ENCODE data around the gene COQ8A. TPM values are rescaled to one million over a fixed set of nuclear protein-coding genes. Genes with fewer than 3 reads are reported as not detected.
A peak's percentile ranks its signal among the peaks of the same experiment; 100 is the strongest.

COQ8A gene
- total RNA-seq, 1 experiment from 2014 or later, result 39.4 TPM

DNA sequence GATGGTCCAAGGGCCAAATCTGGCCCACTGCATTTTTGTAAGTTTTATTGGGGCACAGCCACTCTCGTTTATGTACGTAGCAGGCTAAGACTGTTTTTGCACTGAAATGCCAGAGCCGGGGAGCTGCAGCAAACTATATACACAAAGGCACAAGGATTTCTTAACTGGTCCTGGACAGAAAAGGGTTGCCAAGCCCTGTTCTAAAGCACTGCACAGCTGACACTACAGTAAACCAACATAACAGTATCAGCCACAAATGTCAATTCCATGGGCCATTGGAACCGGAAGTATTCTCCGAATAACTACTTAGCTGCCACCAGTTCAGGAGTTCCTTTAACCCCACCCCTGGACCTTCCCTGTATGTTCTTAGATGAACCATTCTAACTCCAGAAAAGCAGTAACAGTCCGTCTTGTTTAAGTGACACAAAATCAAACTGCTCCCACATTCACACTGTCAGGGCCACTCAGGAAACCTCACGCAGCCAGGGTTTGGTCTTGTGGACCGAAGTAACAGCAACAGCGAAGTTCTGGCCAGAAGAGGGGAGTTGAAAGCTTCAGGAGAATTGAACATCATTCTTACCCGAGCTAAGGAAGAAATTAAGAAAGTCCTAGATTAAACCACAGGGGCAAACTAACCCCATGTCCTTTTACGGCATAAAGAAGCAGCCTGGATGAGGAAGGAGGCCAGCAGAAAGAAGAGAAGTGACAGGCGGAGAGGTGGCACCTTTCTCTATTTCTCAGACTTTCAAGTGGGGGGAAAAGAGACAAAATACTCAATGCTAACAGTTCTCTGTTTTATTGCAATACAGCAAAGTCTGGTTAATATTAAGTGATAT, 49.2 kb downstream of the COQ8A start:
- Mint-ChIP-seq H3K27ac (peak overlapping the region; percentile 51; the same call in 1 of the 2 replicates), H3K4me3 (no peak overlapping the region), H3K36me3 (peaks cover 20% of the 10 kb centered on the region), H3K4me1 (peaks cover 18% of the 10 kb centered on the region), H3K27me3 (ENCODE audit: low read depth) (no peaks in the 10 kb centered on the region), H3K9me3 (no peaks in the 10 kb centered on the region)
- DNase-seq (ENCODE audit: low spot score), result no peak
- ChIA-PET POLR2A (no interaction called here), CTCF (no interaction called here)
- TF ChIP-seq, protein P1, sequence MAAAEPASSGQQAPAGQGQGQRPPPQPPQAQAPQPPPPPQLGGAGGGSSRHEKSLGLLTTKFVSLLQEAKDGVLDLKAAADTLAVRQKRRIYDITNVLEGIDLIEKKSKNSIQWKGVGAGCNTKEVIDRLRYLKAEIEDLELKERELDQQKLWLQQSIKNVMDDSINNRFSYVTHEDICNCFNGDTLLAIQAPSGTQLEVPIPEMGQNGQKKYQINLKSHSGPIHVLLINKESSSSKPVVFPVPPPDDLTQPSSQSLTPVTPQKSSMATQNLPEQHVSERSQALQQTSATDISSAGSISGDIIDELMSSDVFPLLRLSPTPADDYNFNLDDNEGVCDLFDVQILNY (CRISPR knock-in tag; IDR thresholded peaks at IDR 0.05), result no peak
- no peak for TF ChIP-seq TCF7 (CRISPR knock-in tag; IDR thresholded peaks at IDR 0.05; ENCODE audit: low read depth)
- TF ChIP-seq TP53 (CRISPR knock-in tag; IDR thresholded peaks at IDR 0.05), result no peak
- TF ChIP-seq, protein P2, sequence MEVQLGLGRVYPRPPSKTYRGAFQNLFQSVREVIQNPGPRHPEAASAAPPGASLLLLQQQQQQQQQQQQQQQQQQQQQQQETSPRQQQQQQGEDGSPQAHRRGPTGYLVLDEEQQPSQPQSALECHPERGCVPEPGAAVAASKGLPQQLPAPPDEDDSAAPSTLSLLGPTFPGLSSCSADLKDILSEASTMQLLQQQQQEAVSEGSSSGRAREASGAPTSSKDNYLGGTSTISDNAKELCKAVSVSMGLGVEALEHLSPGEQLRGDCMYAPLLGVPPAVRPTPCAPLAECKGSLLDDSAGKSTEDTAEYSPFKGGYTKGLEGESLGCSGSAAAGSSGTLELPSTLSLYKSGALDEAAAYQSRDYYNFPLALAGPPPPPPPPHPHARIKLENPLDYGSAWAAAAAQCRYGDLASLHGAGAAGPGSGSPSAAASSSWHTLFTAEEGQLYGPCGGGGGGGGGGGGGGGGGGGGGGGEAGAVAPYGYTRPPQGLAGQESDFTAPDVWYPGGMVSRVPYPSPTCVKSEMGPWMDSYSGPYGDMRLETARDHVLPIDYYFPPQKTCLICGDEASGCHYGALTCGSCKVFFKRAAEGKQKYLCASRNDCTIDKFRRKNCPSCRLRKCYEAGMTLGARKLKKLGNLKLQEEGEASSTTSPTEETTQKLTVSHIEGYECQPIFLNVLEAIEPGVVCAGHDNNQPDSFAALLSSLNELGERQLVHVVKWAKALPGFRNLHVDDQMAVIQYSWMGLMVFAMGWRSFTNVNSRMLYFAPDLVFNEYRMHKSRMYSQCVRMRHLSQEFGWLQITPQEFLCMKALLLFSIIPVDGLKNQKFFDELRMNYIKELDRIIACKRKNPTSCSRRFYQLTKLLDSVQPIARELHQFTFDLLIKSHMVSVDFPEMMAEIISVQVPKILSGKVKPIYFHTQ (CRISPR knock-in tag; IDR thresholded peaks at IDR 0.05), result no peak
- TF ChIP-seq CREM (CRISPR knock-in tag; IDR thresholded peaks at IDR 0.05), result no peak
- no peak for TF ChIP-seq CDX4 (CRISPR knock-in tag; IDR thresholded peaks at IDR 0.05; ENCODE audit: borderline replicate concordance)
- TF ChIP-seq ESRRA (CRISPR knock-in tag; IDR thresholded peaks at IDR 0.05; ENCODE audit: borderline replicate concordance), result no peak
- TF ChIP-seq, protein P3, sequence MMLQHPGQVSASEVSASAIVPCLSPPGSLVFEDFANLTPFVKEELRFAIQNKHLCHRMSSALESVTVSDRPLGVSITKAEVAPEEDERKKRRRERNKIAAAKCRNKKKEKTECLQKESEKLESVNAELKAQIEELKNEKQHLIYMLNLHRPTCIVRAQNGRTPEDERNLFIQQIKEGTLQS (CRISPR knock-in tag; conservative IDR thresholded peaks at IDR 0.05), result no peak
- ATAC-seq, result no peak

DNA sequence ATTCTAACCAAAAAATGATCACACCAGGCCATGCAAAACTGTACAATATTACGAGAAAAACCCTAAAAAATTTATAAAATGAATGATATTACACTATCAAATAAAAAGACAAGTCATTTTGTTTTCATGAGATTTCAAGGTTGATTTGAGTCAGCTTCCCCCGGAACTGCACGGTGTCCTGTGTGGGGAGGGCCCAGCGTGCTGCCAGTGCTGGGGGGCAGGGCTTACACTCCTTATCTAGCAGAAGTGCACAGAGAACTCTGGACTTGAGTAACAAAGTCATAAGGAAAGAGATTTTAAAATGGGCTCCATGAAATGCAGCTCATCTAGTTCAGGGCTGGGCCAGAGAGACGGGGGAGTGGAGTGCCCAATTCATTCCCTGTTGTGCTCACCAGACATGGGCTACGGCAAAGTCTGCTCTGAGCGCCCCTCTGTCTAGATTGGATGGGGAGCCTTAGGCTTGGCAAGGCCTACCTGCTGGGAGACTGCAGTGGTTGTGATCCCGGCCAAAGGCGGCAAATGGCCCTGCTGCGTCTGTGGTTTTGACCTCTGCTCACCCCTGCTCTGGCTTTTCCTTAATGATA, 50.1 kb downstream of the COQ8A start:
- ATAC-seq, result no peak
- H3K4me3 Mint-ChIP-seq, result no peak overlapping the region
- H3K4me1 Mint-ChIP-seq, result peaks cover 26% of the 10 kb centered on the region
- H3K9me3 Mint-ChIP-seq, result no peaks in the 10 kb centered on the region
- ChIA-PET CTCF (no interaction called here), POLR2A (no interaction called here)
- no peaks in the 10 kb centered on the region for H3K27me3 Mint-ChIP-seq (ENCODE audit: low read depth)
- peaks cover 20% of the 10 kb centered on the region for H3K36me3 Mint-ChIP-seq
- H3K27ac Mint-ChIP-seq, result no peak overlapping the region
- no peak for DNase-seq (ENCODE audit: low spot score)
- no peak for TF ChIP-seq USF2 (CRISPR knock-in tag; IDR thresholded peaks at IDR 0.05)
- no peak for TF ChIP-seq FOXJ3 (CRISPR knock-in tag; IDR thresholded peaks at IDR 0.05; ENCODE audit: borderline replicate concordance)
- no peak for TF ChIP-seq ZSCAN18 (CRISPR knock-in tag; IDR thresholded peaks at IDR 0.05)
- no peak for TF ChIP-seq PRRX2 (CRISPR knock-in tag; IDR thresholded peaks at IDR 0.05)
- no peak for TF ChIP-seq TEAD4 (CRISPR knock-in tag; IDR thresholded peaks at IDR 0.05)
- TF ChIP-seq SMAD4 (CRISPR knock-in tag; IDR thresholded peaks at IDR 0.05), result no peak
- no peak for TF ChIP-seq ZNF396 (CRISPR knock-in tag; IDR thresholded peaks at IDR 0.05; ENCODE audit: borderline replicate concordance)
- TF ChIP-seq CREM (CRISPR knock-in tag; IDR thresholded peaks at IDR 0.05), result no peak
- no peak for TF ChIP-seq JAZF1 (CRISPR knock-in tag; IDR thresholded peaks at IDR 0.05)
- TF ChIP-seq JUN (CRISPR knock-in tag; IDR thresholded peaks at IDR 0.05), result no peak
- TF ChIP-seq ATF6 (CRISPR knock-in tag; IDR thresholded peaks at IDR 0.05), result no peak
- TF ChIP-seq ZBTB21 (CRISPR knock-in tag; IDR thresholded peaks at IDR 0.05; ENCODE audit: borderline replicate concordance), result no peak
- TF ChIP-seq E2F1 (CRISPR knock-in tag; IDR thresholded peaks at IDR 0.05), result no peak
- TF ChIP-seq ZNF671 (CRISPR knock-in tag; IDR thresholded peaks at IDR 0.05), result no peak
- no peak for TF ChIP-seq ZMAT4 (CRISPR knock-in tag; IDR thresholded peaks at IDR 0.05)
- no peak for TF ChIP-seq ZNF423 (CRISPR knock-in tag; IDR thresholded peaks at IDR 0.05)
- no peak for TF ChIP-seq TCF7 (CRISPR knock-in tag; IDR thresholded peaks at IDR 0.05; ENCODE audit: low read depth)

Measured in WTC11 (cell line).